WI38 (cell line): ENCODE results near the gene FLT1.

Experiments
- H3K4me3 ChIP-seq: 2 replicates; pipeline ENCODE4 v1.5.1; 2011; ENCODE audit warnings: low read depth, mild to moderate bottlenecking, control low read depth, low read length
- CTCF ChIP-seq: IDR thresholded peaks from 2 replicates; pipeline ENCODE4 v1.5.1; 2012; ENCODE audit warnings: low read depth, mild to moderate bottlenecking, control low read depth, low read length

The FLT1 gene

DNA sequence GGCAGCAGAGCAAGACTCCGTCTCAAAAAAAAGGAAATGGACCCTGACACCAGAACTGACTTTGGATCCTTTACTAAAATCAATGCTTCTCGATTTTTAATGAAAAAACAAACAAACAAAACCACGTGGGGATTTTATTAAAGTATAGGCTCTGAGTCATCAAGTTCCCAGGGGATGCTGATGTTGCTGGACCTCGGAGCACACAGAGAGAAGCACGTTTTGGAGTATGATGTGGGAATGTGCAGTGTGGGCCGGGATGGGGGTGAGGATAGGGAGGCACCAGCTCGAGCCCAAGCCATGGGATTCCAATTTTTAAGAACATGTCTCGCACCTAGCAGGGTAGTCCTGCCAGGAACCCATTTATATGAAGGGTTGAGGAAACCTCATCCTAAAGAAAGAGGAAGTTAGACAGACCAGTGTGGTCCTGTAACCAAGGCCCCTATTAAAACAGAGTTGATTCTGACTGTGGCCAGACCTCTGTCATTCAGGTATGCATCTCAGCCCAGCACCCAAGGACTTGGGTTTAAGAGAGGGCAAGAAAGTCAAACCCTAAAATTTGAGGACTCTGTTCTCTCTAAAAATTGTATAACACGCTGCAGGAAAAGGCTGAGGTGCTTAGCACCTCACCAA lies 6.4 kb downstream of the FLT1 start:
- no peak for TF ChIP-seq CTCF

DNA sequence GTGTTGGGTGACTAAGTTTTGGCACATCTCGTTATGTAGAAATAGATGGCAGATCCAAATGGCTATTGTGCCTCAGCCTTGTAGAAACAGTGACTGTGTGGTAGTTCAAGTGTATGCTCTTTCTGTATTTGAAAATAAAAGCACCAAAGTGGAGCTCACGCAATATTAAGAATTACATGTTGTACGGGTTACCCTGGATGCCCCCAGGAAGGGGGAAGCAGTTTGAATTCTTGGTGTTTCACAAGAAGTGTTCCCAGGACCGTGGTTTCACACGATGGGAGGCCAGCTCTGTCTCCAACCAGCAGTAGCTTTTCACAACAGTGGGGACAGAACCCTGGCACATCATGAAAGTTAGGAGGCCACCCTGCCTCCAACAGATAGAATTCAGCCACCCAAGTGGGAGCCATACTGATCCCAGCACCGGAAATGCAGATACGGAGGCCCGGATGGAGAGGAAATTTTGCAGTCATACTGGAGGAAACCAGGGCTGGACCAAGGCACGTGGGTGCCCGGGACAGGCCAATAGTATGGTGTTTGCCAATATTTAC lies 8.9 kb downstream of the FLT1 start:
- TF ChIP-seq CTCF: no peak
- H3K4me3 ChIP-seq: no peak overlapping the region

More for the DNA sequence above, 6.4 kb downstream of the FLT1 start:
- no peak overlapping the region for H3K4me3 ChIP-seq

DNA sequence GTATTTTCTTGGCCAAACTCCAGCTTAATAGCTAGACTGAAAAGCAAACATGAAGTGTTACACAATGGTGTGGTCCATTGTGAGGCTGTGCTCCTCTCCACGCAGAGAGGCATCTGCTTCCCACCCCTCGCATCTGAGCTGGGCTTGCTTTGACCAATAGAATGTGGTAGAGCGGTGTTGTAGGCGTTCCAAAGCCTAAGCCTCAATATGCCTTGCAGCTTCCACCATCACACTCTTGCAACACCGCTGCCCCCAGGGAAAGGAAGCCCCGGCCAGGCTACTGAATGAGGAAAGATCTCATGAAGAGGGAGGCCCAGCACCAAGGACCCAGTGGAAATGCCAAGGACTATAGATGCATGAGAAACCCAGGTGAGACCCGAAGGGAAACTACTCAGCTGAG lies 9.4 kb downstream of the FLT1 start:
- no peak for TF ChIP-seq CTCF
- no peak overlapping the region for H3K4me3 ChIP-seq

GRCh38 chr13:28485097-28485496 lies 9.8 kb downstream of the FLT1 start:
- no peak for TF ChIP-seq CTCF
- H3K4me3 ChIP-seq: no peak overlapping the region

DNA sequence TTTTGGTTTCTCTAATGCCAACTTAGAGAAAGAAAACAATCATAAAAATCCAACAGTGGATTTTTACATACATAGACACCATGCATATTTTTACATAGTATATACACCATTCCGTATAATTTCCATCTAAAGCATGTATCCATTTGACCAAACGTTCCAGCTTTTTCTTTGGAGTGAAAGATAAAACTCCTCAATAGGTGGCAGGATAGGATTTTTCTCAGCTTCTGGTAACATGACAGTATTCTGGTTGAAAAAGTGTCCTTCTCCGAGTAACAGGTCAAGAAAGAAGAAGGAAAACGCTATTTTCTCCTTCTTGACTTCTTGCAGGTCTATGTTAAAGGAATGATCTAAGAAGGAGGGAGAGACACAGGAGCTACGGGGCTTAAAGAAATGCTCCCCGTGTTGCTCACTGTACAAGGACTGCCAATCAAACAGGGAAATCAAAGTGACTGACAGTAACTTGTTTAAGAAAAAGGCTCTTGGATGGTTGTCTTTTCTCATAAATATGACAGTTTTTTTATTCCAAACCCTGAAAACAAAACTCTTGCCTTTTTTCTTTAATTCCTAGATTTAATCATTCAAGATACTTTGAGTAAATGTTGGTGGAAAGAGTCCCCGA lies 11.5 kb downstream of the FLT1 start:
- TF ChIP-seq CTCF: no peak

DNA sequence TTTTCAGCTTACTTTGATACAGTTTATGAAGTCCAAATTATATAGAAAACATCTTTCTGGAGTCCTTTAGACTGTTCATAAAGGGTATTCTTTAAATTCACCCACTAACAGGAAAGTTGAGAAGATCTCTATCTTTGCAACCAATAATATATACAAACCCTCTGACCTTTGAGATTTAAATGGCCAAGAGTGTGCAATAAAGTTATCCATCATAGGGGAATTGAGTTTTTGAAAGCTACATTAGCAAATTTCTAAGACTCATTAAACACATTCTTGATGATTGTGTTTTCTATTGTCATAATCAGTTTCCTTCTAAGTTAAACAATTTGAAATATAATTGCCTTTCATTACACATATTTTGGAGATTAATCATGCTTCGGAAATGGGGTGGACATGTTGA lies 15.9 kb downstream of the FLT1 start:
- no peak for TF ChIP-seq CTCF
- no peak overlapping the region for H3K4me3 ChIP-seq

More for the DNA sequence above, 11.5 kb downstream of the FLT1 start:
- H3K4me3 ChIP-seq: no peak overlapping the region

DNA sequence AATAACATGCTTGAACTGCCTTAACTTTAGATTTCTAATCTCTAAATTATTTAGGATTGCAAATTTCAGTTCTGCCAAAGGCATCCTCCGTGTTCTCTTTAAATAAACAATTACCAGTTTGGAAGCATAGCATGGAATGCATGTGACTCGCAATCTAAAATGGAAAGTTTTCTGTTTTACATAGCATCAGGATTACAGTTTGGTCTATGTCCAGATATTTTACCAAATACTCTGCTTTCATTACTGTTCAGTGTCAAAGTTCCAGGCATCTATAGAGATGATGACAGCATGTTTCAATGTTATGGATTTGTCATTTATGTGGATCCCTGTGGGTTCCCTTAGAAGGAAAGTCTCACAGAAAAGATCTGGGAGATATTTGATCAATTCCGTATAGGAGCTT lies 16.8 kb downstream of the FLT1 start:
- no peak for TF ChIP-seq CTCF
- H3K4me3 ChIP-seq: no peak overlapping the region
